HCT116 (cell line): ENCODE results near the gene NCKAP5.

ENCODE experiments used
- CTCF ChIP-seq, 3 experiments: fragments of 200-600 bp in 1 of 3; sonication (generic) in 1 of 3; IDR thresholded peaks in 2 of 3; conservative IDR thresholded peaks in 1 of 3; 2 replicates each; pipeline ENCODE4 v1.5.1; 2012 to 2017; ENCODE audit warnings: low read depth in 2 of 3, low read length in 2 of 3, antibody characterized with exemption in 1 of 3, borderline replicate concordance in 1 of 3, control low read depth in 1 of 3, mild to moderate bottlenecking in 1 of 3, mixed read lengths in 1 of 3, mixed run types in 1 of 3, moderate library complexity in 1 of 3; ENCODE audit not compliant: insufficient read depth in 1 of 3
- EZH2 ChIP-seq: fragments of 200-600 bp; sonication (generic); IDR thresholded peaks from 2 replicates; pipeline ENCODE4 v1.6.1; 2017; ENCODE audit warnings: antibody characterized with exemption, mixed run types
- MAX ChIP-seq: IDR thresholded peaks from 2 replicates; pipeline ENCODE4 v1.6.1; 2012
- POLR2AphosphoS5 ChIP-seq: IDR thresholded peaks from 2 replicates; pipeline ENCODE4 v1.6.1; 2011; ENCODE audit warnings: mild to moderate bottlenecking, low read depth, low read length, moderate library complexity
- RAD21 ChIP-seq: IDR thresholded peaks from 2 replicates; pipeline ENCODE4 v1.6.1; 2012; ENCODE audit warnings: low read depth, mild to moderate bottlenecking
- SIN3A ChIP-seq: IDR thresholded peaks from 2 replicates; pipeline ENCODE4 v1.6.1; 2012; ENCODE audit warnings: low read depth
- SP1 ChIP-seq: IDR thresholded peaks from 2 replicates; pipeline ENCODE4 v1.6.1; 2012; ENCODE audit warnings: low read depth
- TCF7L2 ChIP-seq: IDR thresholded peaks from 2 replicates; pipeline ENCODE4 v1.7.0; 2011; ENCODE audit warnings: borderline replicate concordance, inconsistent platforms; ENCODE audit not compliant: insufficient read depth, insufficient read length; ENCODE audit errors: extremely low read depth
- YY1 ChIP-seq: IDR thresholded peaks from 2 replicates; pipeline ENCODE4 v1.6.1; 2011; ENCODE audit warnings: low read length, low read depth, moderate library complexity, mild to moderate bottlenecking; ENCODE audit not compliant: insufficient replicate concordance; ENCODE audit errors: extremely low read depth
- ZFX ChIP-seq: fragments of 450-650 bp; IDR thresholded peaks from 2 replicates; pipeline ENCODE4 v1.6.1; 2017
- ZNF274 ChIP-seq: fragments of 200-500 bp; sonication (Bioruptor generic); IDR thresholded peaks from 2 replicates; pipeline ENCODE4 v1.6.1; 2014; ENCODE audit warnings: mild to moderate bottlenecking, low read depth, low read length, inconsistent platforms

- TF ChIP-seq YY1 (no peak), CTCF (IDR thresholded peaks at IDR 0.05 in 2 of 3, conservative IDR thresholded peaks at IDR 0.05 in 1 of 3; ENCODE audit: borderline replicate concordance in 1 of 3, insufficient read depth in 1 of 3, low read depth in 2 of 3, low read length in 2 of 3) (no peak), MAX (no peak), POLR2AphosphoS5 (no peak), EZH2 (no peak), ZFX (no peak), SP1 (no peak), ZNF274 (no peak), SIN3A (no peak), TCF7L2 (no peak), RAD21 (no peak)
Measured at GRCh38 chr2:133253793-133254192, 314.5 kb downstream of the NCKAP5 start.
